Effector CD8-positive, alpha-beta T cell (primary cell): ENCODE data around the gene WIPF3.

Source experiments
- DNase-seq: peaks from one replicate; lab custom pipeline; 2025; lab: John Stamatoyannopoulos, UW

WIPF3 gene

DNA sequence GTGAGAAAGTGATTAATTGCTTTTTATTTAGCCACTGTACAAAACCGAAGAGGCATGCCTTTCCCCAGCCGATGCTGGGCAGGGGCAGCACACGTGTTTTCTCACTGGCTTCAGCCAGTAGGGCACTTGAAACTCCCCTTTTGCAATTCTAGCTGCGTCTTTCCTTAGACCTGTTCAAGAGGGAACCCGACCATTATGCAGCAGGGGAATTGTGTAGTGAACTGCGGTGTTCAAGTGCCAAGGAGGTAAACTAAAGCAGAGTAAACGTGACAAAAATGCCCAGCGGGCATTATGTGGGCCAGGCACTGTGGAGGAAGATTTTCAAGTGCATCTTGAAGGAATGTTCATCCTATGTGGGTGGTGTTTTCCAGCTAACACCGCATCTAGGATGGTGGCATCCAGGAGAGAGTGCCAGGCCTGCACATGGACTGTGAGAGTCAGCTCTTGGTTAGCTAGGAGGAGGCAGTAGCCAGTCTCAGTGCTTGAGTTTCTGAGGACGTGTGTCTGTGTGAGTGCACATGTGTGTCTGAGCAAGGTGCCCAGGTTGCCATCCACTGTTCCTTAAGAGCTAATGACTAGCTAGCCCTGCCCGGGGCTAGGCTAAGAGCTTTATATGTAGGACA is 3.3 kb downstream of the WIPF3 start:
- DNase-seq = no peak

DNA sequence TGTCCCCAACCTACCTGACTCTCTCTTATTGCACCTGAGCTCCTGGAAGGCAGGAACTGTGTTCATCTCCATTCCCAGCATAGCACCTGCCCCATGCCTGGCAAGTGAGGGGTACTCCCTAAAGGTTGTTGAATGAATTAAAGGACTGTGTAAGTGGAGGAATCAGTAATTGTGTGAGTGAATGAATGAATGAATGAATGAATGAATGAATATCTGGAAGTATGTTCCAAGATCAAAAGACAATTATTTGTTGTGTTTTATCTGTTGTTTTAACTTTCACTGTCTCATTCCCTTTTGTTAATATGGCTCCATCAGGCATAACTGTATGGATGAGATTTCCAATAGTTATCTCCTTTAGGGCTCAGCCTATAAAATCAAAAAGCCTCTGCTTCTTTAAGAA is 4.0 kb downstream of the WIPF3 start:
- DNase-seq = no peak

DNA sequence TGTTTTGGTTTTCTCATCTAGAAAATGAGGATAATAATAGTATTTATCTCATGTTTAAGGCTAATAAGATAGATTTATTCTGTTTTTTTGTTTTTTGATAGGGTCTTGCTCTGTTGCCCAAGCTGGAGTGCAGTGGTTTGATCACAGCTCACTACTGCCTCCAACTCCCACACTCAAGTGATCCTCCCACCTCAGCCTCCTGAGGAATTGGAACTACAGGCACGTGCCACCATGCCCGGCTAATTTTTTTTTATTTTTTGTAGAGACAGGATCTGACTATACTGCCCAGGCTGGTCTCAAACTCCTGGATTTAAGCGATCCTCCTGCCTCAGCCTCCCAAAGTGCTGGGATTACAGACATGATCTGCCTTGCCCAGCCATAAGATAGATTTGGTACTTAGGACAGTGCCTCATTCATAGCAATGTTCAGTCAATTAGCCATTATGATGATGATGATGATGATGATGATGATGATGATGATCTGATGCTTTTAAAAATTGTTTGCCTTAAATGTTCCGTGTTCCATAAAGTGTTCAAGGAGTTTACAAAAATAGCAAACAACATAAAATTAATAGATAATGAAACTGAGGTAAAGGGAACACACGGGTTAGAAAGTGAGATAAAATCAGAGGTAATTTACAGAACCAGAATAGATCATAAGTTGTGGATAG is 4.6 kb downstream of the WIPF3 start:
- no peak for DNase-seq

DNA sequence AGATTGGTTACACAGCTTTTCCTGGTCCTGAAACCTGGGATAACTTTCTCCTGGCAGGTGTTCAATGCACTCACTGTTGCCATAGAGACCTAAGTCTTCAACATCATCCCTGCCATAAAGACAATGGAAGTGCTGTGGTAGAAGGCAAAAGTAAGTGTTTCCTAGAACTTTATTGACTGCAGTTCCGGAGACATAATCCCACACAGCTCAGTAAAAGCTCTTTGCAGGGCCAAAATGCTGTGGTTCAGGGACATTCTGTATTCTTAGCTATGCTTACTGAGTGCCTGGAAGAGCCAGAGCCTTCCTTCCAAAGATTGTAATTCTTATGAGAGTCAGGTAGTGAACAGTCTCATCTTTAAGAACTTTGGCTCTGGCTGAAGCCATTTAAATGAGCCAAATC is 5.3 kb downstream of the WIPF3 start:
- no peak for DNase-seq

DNA sequence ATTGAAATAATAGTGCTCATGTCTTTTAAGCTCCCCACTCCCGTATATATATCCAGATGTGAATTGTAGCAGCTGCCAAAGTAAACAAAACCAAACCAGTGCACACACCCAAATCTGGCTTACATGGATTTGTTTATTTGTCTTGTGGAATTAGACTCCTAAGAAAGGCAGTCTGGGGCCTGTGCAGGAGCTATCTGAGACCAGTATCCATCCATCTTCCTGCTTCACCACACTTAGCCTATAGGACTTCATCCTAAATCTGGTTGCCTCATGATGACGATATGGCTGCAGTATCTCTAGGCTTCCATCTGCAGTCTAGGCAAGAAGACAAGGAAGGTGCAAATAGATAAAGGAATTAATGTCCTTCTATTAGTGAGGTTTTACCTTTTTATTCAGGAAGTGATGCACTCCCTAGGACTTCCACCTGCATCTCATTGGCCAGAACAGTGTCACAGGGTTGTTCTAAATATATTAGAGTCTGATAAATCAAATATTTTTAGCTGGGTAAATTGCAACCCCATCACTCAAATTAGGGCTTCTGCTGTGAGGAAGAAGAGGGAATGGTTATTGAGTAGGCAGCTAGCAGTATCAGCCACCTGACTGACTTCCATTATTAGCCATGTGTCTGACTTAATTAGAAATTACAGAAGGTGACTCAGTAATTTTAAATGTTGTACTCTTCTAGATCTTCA is 6.0 kb downstream of the WIPF3 start:
- DNase-seq = no peak

DNA sequence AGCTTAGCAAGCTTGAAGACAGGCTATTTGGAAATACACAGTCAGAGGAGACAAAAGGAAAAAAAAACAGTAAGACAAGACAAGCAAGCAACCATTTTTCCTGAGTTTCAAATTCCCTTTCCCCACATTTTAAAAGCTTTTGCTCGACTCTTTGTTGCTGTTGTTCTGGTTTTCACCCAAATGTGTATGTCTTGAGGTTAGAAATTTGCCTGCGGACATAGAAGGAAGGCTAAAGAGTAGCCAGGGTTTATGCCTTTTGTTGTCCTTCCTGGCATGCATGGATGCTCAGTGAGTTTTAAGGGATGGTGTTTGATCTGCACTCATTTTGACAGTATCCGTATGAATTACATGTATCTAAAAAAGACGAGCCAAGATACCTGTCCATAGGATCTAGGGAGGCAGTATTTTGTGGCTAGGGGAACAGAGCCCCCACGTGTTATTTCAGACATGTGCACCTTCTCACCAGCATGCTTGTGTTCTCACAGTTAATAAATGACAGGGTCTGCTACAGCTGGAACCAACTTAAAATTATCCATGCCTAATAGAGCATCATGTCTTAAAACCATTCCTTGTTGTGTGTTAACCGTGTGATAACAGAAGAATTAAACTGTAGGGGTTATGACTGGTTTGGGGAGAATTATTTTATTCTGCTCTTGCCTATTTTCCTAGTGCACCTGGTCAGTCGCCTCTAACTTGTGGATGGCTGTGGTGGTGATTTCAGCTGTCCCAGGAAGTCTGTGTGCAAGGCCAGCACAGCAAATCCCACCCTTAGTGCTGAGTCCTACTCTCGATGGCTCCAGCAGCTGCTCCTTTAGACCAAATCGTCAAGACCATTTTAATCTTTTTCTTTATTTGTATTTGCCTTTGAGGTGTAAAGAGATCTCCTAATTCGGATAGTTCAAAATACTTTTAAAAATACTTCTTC is 9.1 kb downstream of the WIPF3 start:
- no peak for DNase-seq

DNA sequence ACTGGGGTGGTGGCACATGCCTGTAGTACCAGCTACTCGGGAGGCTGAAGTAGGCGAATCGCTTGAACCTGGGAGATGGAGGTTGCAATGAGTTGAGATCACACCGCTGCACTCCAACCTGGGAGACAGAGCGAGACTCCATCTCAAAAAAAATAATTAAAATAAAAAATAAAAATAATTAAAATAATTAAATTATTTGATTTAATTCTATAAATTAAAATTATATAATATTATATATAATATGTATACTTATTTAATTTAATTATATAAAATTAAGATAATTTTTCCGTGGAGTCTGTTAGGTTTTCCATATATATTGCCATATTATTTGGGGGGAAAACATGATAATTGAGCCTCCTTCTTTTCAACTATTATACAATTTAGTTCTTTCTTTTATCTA is 12.0 kb downstream of the WIPF3 start:
- no peak for DNase-seq

DNA sequence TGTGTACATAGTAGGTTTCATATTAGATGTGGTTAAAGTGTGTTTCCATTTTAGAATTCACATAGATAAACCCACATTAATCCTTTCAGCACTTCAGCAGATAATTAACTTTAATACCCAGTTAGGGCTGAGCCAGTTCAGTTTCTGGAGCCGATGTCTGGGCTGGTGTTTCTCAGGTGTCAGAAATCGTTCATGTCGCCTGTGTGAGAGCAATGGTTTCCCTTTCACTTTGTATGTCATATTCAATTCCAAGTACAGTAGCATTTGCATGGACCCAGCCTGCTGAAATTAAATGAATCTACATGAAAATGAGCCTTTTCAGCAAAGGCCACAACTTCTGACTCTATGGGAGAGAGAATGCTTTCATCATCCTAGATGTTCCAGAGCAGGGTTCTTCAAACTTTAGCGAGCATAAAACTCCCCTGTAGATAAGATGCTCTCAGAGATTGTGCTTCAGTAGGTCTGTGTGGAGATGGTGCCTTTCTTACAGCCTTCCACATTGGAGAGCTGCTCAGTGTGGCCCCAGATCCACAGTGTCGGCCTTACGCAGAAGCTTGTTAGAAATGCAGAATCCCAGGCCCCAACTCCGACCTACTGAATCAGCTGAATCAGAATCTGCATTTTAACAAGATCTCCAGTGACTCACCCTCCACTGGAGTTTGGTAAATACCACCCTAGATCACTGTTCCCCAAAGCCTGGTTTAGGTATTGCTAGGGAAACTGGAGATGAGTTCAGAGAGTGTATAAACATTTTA is 19.6 kb downstream of the WIPF3 start:
- no peak for DNase-seq

DNA sequence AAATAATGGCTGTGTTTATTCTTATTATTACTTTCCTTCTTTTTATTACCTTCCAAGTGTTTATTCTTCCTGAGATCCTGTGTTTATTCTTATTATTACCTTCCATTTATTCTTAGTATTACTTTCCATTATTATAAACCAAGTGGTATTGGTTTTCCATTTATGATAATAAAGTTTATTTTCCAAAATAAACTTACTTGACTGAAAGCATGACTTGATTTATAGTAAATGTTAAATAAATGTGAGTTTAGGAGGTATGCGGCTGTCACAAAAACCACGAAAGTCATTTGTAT is 20.2 kb downstream of the WIPF3 start:
- DNase-seq = no peak

DNA sequence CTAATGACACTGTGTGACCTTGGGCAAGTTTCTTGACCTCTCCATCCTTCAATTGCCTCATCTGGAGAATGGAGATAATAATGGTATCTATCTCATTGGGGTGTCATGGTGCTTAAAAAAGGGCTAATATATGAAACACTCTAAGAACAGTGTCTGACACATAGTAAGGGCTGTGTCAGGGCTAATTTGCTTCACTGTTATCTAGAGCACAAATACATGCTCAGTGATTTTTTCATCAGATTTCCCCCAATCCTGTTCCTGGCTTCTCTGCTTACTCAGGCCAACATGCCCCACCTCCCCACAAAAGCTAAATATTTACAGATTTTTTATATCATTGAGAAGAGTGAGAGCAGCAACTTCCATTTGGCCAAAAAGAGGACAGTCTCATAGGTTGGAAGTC is 20.6 kb downstream of the WIPF3 start:
- no peak for DNase-seq

DNA sequence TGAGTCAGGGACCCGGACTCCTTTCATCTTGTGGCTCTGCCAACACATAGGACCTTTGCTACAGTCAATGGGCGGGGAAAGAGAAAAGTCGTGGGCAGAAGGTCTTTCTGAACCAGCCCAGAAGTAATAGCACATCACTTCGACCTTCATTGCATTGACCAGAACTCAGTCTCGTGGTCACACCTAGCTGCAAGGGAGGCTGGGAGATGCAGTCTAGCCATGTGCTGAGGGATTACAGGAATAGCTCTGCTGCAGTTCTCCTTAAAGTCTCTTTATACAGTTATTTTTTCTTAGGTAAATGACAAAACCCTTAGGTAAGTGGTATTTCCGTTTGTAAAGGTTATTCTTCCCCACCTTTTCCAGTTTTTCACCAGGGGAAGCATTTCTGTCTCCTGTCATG is 25.4 kb downstream of the WIPF3 start:
- DNase-seq = no peak

DNA sequence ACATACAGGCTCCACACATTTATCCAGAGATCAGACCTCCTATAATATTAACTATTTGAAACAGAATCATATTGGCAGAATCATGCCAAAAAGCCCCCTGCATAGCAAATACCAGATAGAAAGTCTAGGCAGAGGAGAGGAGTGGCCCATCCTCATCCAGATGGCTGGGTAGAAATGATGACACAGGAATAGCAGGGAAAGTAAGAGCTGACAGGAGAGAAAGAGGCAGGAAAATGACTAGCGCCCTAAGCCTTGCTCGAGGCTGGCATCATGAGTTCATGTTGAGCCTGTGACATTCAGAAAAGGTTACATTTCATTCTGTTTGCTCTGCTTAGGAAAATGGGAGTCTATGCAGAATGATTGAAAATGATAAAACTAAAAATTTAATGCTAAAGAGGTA is 27.6 kb downstream of the WIPF3 start:
- DNase-seq = no peak

DNA sequence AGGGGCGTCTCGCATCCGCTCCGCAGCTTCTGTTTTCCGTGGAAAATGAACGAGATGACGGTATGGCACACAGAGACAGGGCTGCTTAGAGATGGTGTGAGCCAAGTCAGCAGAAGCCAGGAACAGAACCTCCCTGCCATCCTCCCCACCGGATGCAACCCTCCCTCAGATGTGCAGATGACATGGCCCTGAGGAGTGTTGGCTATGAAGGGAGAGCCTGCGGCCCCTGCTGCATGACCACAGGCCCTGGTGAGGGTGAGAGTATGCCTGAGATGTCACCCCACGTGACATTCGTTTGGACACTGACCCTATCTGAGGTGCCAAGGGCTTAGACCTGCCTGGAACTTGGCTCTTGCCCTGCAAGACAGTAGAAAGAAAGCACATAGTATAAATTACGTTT is 29.4 kb downstream of the WIPF3 start:
- DNase-seq = no peak

DNA sequence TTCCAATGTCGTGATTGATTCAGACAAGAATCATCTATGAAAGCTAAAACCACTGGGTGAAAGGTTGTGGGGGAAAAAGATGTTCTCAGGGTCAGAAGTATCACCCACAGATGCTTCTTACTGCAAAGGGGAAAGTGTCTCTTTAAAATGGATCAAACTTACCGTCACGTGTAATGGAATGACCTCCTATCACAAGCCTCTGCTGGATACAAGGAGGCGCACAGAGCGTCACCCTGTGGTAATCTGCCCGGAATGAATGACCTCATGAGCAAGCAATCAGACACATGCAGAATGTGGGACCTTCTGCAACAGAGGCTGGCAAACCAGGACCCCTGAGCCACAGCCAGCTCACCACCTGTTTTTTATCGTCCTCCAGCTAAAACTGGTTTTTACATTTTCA is 33.0 kb downstream of the WIPF3 start:
- no peak for DNase-seq

DNA sequence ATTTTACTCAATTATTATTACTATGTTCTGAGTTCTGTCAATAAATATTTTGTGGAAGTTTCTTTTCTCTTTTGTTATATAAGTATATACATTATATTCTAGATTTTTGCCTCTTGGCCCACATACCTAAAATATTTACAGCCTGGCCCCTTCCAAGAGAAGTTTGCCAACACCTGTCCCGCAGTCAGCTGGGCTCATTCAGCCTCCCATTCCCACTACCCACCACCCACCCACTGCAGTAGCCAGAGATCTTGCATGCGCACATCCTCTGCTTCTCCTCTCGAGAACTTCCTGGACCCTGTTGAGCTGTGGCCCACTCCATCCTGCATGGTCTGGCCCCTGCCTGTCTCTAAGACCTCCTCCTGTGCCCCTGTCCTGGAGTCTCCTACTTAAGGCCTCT is 33.6 kb downstream of the WIPF3 start:
- DNase-seq = no peak

DNA sequence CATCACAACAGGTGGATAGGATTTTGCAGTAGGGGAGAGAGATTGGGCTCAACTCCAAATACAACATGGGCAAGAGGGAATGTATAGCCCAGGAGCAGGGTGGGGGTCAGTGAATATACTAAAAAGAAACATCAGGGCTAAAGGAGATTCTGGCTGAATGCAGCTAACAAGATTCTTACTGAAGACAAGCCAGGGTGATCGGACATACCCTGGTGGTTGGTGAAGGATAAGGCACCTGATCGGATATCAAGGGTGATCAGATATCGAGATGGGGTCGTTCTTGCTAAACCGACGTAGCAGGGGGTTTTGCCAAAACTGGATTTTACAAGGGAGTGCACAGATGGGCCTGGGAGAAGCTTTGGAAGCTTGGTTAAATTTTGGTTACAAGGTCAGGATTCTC is 34.4 kb downstream of the WIPF3 start:
- no peak for DNase-seq

DNA sequence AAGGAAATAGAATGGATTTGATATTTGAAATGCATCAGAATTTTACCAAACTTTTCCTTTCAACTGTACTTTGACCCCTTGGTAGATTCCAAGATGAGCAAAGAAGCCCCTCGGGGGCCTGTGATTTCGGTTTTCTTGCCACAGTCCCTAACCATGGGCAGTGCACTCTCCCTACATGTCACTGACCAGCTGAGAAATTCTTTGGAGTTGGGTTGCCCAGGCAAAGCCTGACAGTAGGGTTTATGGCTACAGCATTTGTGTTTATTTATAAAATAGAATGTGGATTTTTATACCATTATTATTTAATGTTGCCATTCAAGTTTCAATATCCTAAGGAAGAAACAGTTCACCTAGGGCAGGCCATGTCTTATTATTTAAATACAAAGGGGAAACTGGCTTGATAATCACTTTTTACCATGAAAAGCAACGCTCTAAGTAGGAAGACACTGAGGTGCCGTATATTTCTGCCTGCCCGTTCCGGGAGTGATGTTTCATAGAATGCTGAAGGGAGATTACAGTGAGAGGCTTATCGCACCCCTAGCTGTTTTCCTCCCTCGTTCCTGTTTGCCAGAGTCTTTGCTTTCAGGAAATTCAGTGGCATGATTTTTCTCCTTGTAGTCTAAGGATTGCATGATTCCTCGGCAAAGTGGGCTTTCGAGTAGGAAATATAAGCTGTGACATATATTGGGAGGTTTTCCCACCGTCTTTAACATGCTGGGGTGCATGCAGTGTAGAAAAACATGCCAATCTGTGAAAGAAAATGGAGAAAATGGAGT is 35.8 kb downstream of the WIPF3 start:
- DNase-seq = no peak

DNA sequence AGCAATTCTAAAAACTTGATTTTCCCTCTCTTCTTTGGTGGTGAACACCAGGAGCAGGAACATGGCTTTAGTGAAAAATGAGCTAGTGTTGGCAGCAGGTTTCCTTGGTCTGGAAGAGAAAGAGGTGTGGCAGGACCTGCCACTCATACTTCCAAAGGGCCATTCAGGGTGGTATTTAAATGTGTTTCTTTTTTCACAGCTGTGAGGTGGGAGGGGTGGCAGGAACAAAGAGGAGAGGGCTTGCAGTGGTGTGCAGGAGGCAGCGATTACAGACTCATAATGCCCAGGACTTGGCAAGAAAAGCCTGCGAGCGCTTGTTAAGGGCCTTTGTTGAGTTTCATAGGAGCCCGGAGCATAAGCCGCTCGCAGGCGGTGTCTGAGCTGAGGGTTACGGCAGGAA is 36.8 kb downstream of the WIPF3 start:
- DNase-seq = no peak

DNA sequence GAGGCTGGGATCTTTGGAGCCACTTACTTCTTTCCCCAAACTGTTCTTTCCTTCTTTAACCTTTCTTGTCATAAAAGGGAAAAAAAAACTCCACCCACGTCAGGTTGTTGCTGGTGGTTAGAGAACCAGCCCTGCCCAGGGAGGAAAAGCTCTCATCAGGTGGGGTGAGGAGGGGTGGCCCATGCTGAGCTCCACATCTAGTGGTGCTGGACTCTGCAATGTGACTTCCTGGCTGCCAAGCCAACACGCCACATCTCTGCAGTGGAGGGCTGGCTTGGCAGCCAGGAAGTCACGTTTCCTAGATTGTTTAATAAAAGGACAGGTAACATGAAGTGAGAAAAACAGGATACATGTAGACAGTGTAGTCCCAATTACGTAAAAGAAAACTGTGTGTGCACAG is 37.4 kb downstream of the WIPF3 start:
- no peak for DNase-seq

DNA sequence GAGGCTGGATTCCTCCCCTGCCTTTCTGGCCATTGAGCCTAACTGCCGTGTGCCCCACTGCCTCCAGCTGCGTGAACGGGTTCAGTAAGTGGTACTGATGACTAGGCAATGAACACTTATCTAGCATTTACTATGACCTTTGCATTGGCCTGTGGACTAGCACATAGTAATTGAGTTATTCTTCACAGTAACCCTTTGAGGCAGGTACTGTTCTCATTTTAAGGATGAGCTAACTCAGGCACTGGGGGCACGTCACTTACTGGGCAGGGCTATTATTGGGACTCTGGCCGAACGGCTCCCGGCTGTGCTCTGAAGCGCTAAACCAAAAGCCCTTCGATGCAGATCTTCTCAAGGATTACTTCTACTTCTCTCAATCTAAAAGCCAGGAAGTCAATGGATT is 38.3 kb downstream of the WIPF3 start:
- DNase-seq = no peak

DNA sequence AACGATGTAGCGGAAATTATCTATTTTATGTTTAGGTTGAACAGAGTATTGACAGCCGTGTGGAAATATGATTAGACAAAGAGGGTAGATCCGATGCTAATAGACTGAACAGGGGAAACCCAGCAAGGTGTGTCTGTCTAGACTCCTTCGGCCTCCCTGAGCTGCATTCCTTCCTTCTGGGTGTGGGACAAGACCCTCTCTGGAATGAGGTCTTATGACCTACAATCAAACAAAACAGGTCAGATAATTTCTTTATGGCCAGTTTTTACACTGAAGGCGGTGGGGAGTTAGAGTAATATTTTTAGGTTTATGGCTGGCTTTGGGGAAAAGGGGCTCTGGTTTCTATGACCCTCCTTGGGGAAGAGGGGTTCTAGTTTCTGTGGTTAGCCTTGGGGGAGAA is 41.2 kb downstream of the WIPF3 start:
- DNase-seq = no peak
